Suprapubic skin (tissue), 4 donors: ENCODE data around the gene SESN2.

Experiments
- POLR2A ChIP-seq, 2 donors: fragments of 450-650 bp; IDR thresholded peaks; one replicate each; pipeline ENCODE4 v1.6.1; 2017; ENCODE audit warnings: antibody characterized with exemption in 2 of 2, mild to moderate bottlenecking in 2 of 2, moderate library complexity in 2 of 2
- POLR2AphosphoS5 ChIP-seq, 3 donors: sonication (generic); formaldehyde crosslinking; IDR thresholded peaks; one replicate each; pipeline ENCODE4 v1.6.1; 2017; ENCODE audit warnings: antibody characterized with exemption in 3 of 3
- TF ChIP-seq, protein P1 (sequence below), 2 donors: fragments of 200-600 bp in 1 of 2; fragments of 450-650 bp in 1 of 2; sonication (generic) in 1 of 2; IDR thresholded peaks; one replicate each; pipeline ENCODE4 v1.5.1; 2016 to 2019; ENCODE audit warnings: antibody characterized with exemption in 2 of 2, mild to moderate bottlenecking in 1 of 2, moderate library complexity in 1 of 2

DNA sequence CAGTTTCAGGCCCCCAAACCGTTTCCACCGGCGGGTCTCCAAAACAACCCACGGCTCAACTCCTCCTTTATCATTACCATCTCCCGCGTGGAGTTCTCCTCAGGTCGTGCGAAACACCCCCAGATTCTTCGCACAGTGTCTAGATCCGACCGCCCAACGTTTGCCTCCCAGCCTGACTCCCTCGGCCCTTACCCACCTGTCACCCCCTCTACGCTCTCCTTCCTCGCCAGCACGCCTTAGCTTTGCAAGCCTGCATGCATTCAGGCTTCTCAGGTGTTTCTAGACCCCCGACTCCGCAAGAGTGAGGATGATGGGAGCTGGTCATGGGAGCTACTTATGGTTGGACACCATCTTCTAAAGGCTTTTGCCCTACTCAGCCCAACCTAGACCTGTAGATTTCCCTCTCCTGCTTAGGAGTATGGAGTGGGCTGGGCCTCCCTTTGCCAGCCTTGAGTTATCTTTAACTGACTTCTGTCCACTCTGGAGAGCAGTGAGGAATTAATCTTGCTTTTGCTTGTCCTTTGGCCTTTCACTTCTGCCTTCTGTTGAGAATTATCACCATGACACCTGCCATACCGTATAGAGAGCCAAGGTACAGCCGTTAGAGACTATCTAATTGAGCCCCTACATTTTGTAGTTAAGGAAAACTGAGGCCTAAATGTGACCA, 22.5 kb upstream of the SESN2 start:
- TF ChIP-seq POLR2A (IDR thresholded peaks at IDR 0.05), result no peak
- TF ChIP-seq, protein P1, sequence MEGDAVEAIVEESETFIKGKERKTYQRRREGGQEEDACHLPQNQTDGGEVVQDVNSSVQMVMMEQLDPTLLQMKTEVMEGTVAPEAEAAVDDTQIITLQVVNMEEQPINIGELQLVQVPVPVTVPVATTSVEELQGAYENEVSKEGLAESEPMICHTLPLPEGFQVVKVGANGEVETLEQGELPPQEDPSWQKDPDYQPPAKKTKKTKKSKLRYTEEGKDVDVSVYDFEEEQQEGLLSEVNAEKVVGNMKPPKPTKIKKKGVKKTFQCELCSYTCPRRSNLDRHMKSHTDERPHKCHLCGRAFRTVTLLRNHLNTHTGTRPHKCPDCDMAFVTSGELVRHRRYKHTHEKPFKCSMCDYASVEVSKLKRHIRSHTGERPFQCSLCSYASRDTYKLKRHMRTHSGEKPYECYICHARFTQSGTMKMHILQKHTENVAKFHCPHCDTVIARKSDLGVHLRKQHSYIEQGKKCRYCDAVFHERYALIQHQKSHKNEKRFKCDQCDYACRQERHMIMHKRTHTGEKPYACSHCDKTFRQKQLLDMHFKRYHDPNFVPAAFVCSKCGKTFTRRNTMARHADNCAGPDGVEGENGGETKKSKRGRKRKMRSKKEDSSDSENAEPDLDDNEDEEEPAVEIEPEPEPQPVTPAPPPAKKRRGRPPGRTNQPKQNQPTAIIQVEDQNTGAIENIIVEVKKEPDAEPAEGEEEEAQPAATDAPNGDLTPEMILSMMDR (IDR thresholded peaks at IDR 0.05), result no peak
- no peak for TF ChIP-seq POLR2AphosphoS5 (IDR thresholded peaks at IDR 0.05)
